ENCODE results near the gene CPNE4.

Gene CPNE4

DNA sequence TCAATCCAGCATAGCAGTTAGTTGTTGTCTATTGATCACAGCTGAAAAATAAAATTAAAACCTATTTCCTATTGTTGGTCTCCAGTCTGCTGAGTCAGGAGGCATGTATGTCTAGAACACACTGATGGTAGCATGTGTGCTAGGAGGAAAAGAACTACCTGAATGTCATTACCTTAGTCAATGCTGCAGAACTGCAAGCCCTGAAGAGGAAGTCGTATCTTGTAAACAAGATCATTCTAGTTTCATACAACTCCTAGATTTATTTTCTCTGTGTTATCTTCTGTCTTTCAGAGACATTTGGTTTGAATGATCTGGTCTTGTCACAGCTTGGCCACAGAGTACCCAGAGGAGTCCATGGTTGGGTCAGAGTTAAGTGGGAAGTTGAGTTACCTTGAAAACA is 422.1 kb downstream of the CPNE4 start:
- TF ChIP-seq ZFX (IDR thresholded peaks at IDR 0.05), result no peak
- TF ChIP-seq, protein P1, sequence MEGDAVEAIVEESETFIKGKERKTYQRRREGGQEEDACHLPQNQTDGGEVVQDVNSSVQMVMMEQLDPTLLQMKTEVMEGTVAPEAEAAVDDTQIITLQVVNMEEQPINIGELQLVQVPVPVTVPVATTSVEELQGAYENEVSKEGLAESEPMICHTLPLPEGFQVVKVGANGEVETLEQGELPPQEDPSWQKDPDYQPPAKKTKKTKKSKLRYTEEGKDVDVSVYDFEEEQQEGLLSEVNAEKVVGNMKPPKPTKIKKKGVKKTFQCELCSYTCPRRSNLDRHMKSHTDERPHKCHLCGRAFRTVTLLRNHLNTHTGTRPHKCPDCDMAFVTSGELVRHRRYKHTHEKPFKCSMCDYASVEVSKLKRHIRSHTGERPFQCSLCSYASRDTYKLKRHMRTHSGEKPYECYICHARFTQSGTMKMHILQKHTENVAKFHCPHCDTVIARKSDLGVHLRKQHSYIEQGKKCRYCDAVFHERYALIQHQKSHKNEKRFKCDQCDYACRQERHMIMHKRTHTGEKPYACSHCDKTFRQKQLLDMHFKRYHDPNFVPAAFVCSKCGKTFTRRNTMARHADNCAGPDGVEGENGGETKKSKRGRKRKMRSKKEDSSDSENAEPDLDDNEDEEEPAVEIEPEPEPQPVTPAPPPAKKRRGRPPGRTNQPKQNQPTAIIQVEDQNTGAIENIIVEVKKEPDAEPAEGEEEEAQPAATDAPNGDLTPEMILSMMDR (conservative IDR thresholded peaks at IDR 0.05), result no peak
- no peak overlapping the region for H3K27ac ChIP-seq

DNA sequence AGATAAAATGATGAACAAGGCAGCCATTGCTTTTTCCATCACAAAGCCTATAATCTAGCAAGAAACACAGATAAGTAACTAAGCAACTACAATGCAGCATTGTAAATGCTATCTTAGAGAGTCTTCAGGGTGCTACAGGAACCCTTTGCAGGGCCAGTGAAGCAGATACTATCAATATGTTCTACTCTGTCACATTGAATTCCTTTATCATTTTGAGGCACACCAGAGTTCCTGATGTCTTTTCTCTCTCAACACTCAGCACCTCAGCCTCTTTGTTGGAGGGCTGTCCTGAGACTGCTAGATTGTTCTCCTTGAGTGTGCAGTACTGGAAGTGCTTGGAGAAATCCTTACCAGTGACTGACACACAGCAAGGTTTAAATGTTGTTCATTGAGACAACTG is 424.6 kb downstream of the CPNE4 start:
- no peak for TF ChIP-seq ZFX (IDR thresholded peaks at IDR 0.05)
- TF ChIP-seq, protein P1 (conservative IDR thresholded peaks at IDR 0.05), result no peak

DNA sequence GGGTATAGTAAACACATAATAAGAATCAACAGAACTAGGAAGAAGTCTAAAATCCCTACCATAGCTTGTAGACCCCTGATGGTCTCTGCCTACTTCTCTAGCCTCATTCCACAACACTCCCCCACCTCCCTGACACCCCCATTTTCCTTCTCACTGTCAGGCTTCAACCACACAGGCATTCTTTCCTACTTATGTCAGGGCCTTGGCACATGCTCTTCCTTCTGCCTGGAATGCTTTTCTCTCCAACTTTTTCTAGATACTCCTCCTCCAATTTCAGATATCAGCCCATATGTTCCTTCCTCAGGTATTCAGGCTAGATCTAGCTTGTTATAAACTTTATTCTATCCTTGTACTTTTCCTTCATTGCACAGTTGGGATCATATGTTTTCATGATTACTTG is 426.1 kb downstream of the CPNE4 start:
- TF ChIP-seq, protein P1 (conservative IDR thresholded peaks at IDR 0.05), result no peak
- no peak for TF ChIP-seq ZFX (IDR thresholded peaks at IDR 0.05)
- no peak overlapping the region; the same call in 1 of the 2 replicates for H3K27ac ChIP-seq

More for the DNA sequence above, 424.6 kb downstream of the CPNE4 start:
- no peak overlapping the region for H3K27ac ChIP-seq

DNA sequence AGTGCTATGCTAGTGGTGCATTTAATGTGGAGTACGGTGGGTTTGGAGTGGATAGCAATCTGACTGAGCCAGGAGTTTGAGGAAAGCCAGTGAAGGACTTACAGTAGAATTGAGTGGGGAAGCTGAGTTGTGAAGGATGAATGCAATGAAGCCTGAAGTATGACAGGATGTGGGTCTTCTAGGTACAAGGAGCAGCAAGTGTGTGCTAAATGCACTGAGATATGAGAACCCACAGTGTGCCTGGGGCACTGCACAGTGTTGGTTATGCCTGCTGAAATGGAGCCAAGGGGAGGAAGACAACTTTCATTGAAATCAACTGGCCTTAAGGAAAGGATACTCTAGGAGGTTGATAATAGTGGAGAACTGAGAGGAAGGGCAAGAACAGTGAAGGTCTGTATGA is 426.5 kb downstream of the CPNE4 start:
- TF ChIP-seq, protein P1 (conservative IDR thresholded peaks at IDR 0.05), result no peak
- TF ChIP-seq ZFX (IDR thresholded peaks at IDR 0.05), result no peak

DNA sequence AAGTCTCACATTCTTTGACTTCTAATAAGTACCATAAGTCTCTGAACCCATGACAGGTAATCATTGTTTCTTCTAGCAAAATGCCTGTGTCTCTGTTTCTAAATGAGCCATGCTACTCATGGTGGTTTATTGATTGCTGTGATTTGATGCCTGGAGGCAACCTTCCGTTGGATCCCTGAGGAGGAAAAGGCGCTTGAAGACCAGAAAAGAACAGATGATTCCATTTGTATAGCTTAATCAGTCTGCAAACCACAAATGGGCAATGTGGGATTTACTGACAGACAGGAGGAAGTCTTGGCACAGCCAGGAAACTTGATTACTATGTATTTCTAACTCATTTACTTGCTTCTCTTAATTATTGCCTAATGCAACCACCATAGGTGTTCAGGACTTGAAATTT is 428.9 kb downstream of the CPNE4 start:
- TF ChIP-seq, protein P1 (conservative IDR thresholded peaks at IDR 0.05), result no peak
- no peak for TF ChIP-seq ZFX (IDR thresholded peaks at IDR 0.05)
- no peak overlapping the region for H3K27ac ChIP-seq

More for the DNA sequence above, 426.5 kb downstream of the CPNE4 start:
- no peak overlapping the region; the same call in 1 of the 2 replicates for H3K27ac ChIP-seq

DNA sequence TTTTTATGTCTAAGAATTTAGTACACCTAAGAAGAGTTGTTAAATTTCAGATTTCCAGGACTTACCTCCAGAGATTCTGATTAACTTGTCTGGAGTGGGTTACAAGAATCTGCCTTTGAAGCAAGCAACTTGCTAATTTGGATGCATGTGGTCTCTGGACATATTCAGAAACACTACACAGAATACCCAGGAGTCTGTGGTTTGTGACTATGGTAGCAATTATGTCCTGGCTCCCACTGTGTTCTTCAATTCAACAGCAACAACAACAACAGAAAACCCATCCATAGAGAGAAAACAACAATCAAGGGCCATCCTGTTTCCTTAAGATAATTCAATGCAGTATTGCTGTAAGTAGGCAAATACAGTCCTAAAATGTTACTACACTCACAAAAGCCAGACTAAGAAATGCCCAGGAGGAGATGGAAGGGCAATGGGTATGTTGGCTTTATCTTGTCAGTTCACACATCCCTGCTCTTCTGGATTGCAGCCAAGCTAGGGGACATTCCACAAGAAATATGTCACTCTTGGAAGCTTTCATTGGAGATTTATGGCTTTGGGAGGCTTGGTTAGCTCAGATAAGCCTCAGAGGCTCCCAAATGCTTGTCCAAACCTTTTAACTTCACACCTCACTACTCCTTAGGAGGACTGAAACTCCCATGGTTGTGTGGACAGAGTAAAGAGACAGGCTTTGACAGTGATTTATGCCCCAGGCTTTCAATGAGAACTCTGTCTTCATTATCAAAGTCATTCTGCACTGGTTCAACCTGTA is 432.6 kb downstream of the CPNE4 start:
- no peak overlapping the region for H3K27ac ChIP-seq
- TF ChIP-seq, protein P1 (conservative IDR thresholded peaks at IDR 0.05), result no peak
- no peak for TF ChIP-seq ZFX (IDR thresholded peaks at IDR 0.05)

DNA sequence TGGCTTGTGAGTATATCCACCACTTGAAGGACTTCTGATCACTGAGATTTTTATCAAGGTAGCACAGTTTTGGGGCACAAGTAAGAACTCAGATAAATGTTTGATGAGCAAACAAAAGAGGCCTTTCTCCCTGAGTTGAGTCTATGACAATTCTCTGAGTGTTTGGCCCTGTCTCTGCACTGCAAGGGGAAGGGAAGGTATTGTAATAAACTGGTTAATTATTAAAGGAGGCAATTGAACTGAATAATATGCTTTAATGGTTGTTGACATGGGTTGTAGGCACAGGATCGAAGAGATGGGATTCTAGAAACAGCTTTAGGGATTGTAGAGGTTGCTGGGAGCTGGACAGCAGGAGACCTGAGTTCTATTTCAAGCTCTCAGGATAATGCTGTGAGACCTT is 437.0 kb downstream of the CPNE4 start:
- no peak overlapping the region for H3K27ac ChIP-seq
- TF ChIP-seq, protein P1 (conservative IDR thresholded peaks at IDR 0.05), result no peak
- no peak for TF ChIP-seq ZFX (IDR thresholded peaks at IDR 0.05)
